PFSK-1 (cell line): ENCODE results near the gene ATRAID.

ENCODE experiments used
- POLR2AphosphoS5 ChIP-seq: IDR thresholded peaks from 2 replicates; pipeline ENCODE4 v1.6.1; 2012; ENCODE audit warnings: low read depth, mild to moderate bottlenecking, control low read depth, low read length, moderate library complexity
- TAF1 ChIP-seq: IDR thresholded peaks from 2 replicates; pipeline ENCODE4 v1.6.1; 2012; ENCODE audit warnings: low read length, control low read depth, borderline replicate concordance; ENCODE audit not compliant: insufficient read depth

DNA sequence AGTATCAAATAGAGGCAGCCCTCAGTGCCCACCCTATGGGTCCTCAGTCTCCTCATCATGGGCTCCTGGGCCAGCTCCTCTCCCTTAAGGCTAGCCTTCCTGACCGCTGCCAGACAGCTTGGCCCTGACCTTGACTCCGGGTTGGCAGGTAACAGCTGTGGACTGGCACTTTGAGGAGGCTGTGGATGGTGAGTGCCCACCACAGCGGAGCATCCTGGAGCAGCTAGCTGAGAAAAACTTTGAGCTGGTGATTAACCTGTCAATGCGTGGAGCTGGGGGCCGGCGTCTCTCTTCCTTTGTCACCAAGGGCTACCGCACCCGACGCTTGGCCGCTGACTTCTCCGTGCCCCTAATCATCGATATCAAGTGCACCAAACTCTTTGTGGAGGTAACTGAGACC is 24.3 kb downstream of the ATRAID start:
- TF ChIP-seq POLR2AphosphoS5 (no peak), TAF1 (no peak)
